ENCODE results near the gene GSTCD.

The GSTCD gene

DNA sequence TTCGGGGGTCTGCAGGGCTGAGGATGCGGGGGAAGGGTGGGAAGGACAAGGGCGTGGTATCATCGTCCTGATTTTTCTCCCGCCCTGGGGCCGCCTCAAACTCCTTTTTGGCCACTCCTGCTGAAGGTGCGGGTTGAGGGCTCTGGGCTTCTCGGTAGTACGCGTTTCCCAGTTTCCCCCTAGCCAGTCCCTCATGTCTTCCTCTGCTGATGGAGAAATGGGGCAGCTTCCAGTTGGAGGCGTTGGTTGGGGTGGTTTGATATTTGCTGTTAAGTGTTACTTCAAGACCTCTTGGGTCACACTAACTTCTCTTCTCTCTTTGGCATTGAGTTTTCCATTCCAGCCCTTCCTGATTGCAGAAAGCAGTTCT, 482 bp downstream of the GSTCD start:
- TF ChIP-seq ZFX (IDR thresholded peaks at IDR 0.05) = no peak
- TF ChIP-seq, protein P1, sequence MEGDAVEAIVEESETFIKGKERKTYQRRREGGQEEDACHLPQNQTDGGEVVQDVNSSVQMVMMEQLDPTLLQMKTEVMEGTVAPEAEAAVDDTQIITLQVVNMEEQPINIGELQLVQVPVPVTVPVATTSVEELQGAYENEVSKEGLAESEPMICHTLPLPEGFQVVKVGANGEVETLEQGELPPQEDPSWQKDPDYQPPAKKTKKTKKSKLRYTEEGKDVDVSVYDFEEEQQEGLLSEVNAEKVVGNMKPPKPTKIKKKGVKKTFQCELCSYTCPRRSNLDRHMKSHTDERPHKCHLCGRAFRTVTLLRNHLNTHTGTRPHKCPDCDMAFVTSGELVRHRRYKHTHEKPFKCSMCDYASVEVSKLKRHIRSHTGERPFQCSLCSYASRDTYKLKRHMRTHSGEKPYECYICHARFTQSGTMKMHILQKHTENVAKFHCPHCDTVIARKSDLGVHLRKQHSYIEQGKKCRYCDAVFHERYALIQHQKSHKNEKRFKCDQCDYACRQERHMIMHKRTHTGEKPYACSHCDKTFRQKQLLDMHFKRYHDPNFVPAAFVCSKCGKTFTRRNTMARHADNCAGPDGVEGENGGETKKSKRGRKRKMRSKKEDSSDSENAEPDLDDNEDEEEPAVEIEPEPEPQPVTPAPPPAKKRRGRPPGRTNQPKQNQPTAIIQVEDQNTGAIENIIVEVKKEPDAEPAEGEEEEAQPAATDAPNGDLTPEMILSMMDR (conservative IDR thresholded peaks at IDR 0.05) = no peak
- peak overlapping the region; percentile 79 for H3K27ac ChIP-seq

DNA sequence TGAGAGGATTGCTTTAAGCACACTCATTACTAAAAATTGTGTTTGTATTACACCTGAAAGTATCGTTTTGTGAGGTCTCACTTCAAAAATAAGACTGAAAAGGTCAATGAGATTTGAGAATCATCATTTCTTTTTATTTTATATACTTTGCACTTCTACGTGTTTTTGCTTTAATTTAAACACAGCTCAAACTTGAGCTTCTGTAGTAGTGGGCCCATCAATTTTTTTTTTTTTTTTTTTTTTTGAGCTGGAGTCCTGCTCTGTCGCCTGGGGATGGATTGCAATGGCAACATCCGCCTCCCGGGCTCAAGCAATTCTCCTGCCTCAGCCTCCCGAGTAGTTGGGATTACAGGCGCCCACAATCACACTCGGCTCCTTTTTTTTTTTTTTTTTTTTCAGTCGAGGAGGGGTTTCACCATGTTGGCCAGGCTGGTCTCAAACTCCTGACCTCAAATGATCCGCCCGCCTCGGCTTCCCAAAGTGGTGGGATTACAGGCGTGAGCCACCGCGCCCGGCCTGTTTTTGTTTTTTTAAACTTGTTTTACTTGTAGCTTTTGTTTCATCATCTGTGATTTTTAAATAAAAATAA, 1.5 kb downstream of the GSTCD start:
- TF ChIP-seq, protein P1 (conservative IDR thresholded peaks at IDR 0.05) = no peak
- TF ChIP-seq ZFX (IDR thresholded peaks at IDR 0.05) = no peak

DNA sequence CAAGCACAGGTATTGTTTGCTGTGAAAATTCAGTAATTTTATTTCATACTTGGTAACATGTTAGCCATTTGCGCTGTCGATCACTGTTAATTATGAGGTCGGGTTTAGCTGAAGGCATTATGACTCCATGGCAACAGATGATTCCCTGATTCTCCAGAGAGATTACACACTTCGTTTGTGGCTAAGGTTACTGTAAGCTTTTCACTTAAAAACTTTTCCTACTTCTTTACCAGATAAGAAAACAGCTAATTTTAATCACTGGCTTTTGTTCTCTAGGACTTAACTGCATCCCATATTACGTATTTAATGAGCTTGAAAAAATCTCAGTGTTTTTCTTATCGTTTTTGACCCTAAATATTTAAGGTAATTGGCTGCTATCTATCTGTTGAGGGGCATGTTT, 2.1 kb downstream of the GSTCD start:
- H3K27ac ChIP-seq = no peak overlapping the region
- TF ChIP-seq ZFX (IDR thresholded peaks at IDR 0.05) = no peak
- TF ChIP-seq, protein P1 (conservative IDR thresholded peaks at IDR 0.05) = no peak

More for the DNA sequence above, 1.5 kb downstream of the GSTCD start:
- no peak overlapping the region for H3K27ac ChIP-seq

DNA sequence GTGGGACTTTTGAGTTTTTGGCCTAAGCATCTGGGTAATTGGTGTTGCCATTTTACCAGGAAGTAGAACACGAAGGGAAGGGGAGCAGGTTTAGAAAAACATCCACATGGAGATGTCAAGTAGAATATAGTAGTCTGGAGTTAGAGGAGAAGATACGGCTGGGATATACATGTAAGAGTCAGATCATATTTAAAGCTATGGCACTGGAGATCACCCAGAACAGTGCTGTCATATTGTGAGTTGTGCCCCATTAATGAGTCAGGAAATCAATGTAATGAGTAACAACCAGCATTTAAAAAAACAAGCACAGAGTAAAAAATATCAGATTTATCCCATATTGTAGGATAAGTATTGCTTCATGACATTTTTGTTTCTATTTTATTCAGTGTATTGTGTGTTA, 4.2 kb downstream of the GSTCD start:
- H3K27ac ChIP-seq = no peak overlapping the region
- TF ChIP-seq, protein P1 (conservative IDR thresholded peaks at IDR 0.05) = no peak
- TF ChIP-seq ZFX (IDR thresholded peaks at IDR 0.05) = no peak

DNA sequence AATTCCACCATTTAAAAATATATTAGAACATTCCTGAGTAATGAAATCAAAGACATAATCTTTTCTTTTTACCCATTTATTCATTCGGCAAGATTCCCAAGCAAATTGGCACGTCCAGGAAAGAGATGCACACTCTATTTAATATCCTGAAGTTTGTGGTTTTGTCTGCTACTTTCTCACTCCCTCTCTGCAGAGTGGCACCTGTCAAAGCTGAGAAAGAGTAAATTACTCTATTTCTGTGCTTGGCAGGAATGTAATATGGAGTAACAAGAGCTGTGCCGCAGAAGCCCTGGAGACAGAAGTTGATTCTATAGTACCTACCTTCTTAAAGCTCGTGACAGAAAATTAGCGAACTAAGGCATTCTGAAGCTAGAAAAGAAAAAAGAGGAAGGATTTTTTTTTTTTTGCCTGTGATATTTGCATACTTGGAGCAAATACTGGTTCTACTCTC, 5.5 kb downstream of the GSTCD start:
- TF ChIP-seq, protein P1 (conservative IDR thresholded peaks at IDR 0.05) = no peak
- no peak for TF ChIP-seq ZFX (IDR thresholded peaks at IDR 0.05)
- no peak overlapping the region for H3K27ac ChIP-seq

DNA sequence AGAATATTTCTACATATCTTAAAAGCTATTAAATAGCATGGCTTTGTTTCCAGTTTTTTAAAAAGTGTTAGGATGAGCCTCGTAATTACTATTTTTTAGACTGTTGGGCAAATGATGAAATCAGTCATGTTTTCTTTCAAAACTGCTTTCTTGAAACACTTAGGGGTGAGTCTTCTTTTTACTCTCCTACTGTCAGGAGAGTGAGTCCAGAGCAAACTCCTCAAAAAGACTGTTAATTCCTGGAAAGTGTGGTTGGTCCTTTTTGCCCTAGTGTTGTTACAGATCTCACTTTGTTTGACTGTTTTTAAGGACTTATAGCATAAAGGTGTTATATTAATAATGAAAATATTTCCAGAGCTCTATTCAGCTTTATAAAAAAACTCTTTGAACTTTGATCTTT, 6.3 kb downstream of the GSTCD start:
- no peak overlapping the region for H3K27ac ChIP-seq
- TF ChIP-seq ZFX (IDR thresholded peaks at IDR 0.05) = no peak
- TF ChIP-seq, protein P1 (conservative IDR thresholded peaks at IDR 0.05) = no peak

DNA sequence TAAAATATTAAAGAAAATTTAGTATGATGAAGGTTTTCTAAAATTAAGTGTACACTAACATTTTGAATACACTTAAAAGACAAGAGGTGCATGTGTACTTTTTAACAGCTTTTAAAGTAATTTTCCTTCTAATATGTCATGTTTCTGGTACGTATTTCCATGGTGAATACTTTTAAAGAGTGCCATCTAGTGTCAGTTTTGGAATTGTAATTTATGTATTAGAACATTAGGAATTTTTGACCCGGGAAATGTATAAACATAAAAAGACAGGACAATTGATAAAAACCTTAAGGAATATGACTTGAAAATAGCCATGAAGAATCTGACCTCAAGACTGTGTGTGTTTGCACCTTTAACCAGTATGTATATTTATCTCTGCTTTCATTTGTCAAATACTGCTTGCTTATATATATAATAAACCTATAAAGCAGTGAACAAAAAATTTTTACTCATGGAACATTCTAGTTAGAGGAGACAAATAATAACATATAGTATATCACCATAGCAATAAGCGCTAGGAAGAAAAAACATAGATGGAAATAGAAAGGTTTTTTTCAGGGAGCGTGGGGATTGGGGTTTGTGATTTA, 7.2 kb downstream of the GSTCD start:
- TF ChIP-seq ZFX (IDR thresholded peaks at IDR 0.05) = no peak
- TF ChIP-seq, protein P1 (conservative IDR thresholded peaks at IDR 0.05) = peak; percentile 64
- no peak overlapping the region for H3K27ac ChIP-seq

All from C4-2B (cell line).